ENCODE results near the gene USP10. TPM values are rescaled to one million over a fixed set of nuclear protein-coding genes. Genes with fewer than 3 reads are reported as not detected.
"Not testable (repeated sequence)": the region's sequence is repeated elsewhere in the genome, so short reads cannot be mapped to it uniquely, and the experiment has no call there.

Gene USP10
- total RNA-seq, 1 experiment from 2014 or later, result 51.1 TPM

DNA sequence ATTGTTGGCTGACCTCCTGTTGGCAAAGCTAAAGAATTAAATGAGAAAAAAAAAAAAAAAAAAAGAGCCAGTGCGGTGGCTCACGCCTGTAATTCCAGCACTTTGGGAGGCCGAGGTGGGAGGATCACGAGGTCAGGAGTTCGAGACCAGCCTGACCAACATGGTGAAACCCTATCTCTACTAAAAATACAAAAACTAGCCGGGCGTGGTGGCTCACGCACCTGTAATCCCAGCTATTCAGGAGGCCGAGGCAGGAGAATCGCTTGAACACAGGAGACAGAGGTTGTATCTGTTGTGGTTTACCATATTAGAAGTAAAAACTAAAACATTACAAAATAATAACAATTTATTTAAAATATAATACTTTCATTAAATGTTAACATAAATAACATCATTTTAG is 5.9 kb upstream of the USP10 start:
- not testable (repeated sequence) for DNase-seq (ENCODE audit: low read depth)

DNA sequence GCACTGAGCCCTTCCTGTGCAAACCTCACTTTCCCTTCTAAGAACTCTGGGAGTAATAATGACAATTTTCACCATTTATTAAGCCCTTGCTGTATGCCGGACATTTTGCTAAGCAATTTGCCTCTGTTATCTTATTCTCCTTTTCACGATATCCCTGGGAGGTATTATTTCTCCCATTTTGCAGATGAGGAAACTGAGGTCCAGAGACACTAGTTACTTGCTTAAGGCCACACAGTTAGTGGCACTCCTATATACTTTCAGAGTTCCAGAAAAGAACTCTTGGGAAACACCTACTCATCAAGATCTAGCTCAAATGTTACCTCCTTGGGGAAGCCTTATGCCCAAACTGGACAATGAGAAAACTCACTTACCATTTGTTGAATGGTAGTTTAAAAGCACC is 4.8 kb upstream of the USP10 start:
- no peak for DNase-seq (ENCODE audit: low read depth)

DNA sequence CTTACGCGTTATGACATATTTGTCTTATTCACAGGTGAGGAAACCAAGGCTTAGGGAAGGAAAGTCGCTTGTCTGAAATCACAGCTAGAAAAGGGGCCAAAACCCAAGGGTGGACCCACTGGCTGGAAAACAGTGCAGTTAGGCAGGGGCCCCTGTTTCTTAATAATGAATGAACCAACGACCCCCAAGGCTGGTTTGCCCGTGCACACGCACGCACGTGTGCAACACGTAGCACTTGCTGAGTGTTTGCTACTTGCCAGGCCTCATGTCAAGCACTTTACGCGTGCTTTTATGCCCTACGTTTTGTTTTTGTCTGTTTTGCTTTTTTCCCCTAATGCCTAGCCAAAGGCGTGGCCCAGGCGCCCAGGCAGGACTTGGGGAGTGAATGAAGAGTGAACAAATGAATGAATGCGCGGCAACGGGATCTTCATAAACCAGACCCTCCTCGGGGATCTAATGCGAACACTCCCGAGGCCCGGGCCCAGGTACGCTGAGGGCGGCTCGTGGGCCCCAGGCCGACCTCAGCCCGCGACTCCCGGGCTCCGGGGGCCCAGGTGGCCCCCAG is 571 bp upstream of the USP10 start:
- no peak for DNase-seq (ENCODE audit: low read depth)

DNA sequence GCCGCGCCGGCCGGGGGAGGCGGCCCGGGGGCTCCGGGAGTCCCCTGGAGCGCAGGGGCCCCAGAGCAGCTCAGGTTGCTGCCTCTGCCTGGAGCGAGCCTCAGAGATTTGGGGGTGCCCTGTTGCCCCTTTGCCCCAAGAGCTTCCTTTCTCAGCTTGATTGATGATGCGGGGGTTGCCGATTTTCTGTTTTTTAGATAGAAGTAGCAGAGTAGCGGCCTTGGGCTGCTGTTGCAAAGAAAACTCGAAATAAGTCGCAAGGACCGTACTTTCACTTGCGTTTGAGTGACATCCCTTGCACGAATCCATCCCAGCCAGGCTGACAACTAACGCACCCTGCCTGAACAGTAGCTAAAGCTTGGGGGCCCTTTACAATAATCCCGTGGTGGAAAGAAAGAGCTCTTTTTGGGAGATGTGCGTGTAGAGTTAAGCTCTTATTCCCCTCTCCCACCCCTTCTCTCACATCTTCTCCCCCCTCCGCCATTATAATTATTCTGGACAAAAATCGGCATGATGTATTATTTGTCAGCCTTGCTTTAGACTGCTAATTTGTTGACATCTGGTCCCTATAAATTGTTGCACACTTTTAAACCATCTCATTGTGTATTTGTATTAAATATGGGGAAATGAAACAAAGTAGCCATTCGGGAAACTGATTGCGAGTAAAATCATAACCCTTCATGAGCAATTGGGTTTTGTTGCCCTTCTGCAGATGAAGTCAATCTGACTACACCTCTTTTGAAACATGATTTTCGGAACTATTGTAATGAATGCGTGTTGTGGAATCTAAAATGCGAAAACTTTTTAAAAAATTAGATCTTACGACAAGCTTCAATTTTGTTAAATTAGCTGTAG is 873 bp downstream of the USP10 start:
- peak; percentile 46 for DNase-seq (ENCODE audit: low read depth)

DNA sequence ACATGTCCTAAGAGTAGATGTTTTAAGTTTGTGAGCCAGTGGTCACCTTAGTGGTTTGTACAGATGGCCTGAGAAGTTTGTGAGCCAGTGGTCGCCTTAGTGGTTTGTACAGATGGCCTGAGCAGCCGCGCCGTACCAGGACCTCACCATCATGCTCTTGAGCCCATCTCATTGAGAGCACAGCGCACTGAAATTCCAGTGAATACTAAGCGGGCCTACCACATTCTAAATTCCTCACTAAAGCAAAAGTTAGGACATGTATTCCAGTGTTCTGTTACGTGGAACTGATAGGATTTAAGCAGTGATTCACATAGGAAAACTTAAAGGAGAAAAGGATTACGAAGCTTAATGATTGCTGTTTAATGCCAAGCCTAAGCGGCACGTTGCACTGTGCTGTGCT is 3.9 kb downstream of the USP10 start:
- no peak for DNase-seq (ENCODE audit: low read depth)

DNA sequence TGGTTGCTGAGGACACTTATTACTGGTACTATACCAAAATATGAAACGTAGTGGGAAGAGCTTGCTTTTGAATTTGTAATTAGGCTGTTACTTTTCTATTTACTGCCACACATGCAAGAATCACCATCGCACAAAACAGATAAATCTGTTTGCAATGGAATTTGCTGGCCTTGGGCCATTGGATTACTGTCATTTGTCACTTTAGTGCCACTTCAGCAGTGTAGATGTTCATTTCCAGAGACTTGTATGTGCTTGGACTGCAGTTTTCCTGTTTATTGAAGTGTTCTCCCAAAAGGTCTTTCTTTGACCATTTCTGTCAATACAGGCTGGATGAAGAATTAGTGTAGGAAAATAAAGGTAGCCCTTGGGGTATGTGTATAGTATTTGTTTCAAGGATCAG is 4.5 kb downstream of the USP10 start:
- no peak for DNase-seq (ENCODE audit: low read depth)

DNA sequence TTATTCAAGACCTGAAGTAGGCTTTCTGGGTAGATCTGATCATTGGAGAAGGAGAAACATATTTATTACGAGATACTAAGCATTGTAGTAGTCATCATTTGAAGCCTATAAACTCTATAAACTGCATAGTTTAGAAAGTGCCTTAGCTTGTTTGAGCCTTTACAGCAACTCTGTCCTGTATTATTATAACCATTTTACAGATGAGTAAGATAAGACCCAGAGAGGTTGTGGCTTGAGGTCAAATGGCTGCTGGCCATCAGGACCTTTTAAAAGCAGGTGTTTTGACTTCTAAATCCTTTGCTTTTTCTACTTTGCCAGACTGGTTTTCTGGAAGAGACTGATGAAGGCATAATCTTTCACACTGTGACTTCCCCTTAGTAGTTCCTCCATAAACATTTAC is 7.1 kb downstream of the USP10 start:
- no peak for DNase-seq (ENCODE audit: low read depth)

DNA sequence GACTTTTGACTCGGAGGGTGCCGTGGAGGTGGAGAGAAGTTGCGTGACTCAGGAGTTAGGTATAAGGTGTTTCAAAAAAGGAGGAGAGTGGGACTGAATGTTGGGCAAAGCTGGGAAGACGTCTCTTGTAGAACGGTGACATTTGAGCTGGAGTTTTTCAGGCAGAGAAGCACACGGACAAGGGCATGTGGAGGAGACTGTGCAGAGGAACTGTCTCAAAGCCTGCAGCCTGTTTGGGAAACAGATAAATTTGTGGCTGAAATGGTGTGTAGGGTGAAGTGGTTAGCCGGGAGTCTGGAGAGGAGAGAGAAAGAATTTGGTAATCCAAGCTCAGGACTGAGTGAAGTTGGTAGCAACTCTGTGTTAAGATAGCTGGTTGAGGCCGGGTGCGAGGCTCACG is 9.8 kb downstream of the USP10 start:
- no peak for DNase-seq (ENCODE audit: low read depth)

DNA sequence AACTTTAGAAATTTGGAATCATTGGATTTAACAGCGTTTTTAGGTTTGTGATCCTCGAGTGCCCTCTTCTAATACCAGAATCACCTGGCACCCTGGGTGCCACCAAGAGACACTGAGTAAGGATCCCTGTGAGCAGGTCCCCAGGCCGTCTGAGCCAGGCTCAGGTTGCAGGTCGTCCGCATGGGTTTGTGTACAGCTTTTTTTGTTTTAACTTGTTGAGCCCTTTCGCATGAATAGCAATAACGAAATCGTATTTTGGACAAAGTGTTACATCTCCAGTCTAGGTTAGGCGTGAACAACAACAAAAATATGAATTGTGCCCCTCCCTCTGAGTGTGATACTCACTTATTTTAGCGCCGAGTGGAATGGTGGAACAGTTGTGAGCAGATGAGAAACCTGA is 10.9 kb downstream of the USP10 start:
- no peak for DNase-seq (ENCODE audit: low read depth)

DNA sequence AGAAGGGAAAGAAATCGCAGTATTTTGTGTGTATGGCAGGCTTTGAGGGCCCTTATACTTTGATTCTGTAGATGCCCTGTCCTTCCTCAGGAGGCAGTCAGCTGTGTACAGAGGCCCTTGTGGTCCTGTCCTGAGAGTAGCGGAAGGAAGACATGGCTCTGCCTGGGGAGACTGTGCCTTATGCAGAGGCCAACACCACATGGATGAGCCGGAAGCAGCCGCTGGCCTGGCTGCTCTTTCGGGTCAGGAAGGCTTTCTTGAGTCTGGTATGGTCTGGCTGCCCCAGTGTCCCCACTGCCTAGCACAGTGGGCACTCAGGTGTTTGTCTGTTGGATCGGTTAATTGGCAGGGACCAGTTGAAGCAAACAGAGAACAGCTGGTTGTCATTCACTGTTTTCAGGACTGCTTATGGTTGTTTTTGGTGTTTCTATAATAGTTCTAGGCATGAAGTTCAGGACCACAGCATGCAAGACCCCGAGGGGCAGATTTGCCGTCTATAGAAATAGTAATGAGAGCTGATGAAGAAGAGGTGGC is 12.4 kb downstream of the USP10 start:
- DNase-seq (ENCODE audit: low read depth), result no peak

DNA sequence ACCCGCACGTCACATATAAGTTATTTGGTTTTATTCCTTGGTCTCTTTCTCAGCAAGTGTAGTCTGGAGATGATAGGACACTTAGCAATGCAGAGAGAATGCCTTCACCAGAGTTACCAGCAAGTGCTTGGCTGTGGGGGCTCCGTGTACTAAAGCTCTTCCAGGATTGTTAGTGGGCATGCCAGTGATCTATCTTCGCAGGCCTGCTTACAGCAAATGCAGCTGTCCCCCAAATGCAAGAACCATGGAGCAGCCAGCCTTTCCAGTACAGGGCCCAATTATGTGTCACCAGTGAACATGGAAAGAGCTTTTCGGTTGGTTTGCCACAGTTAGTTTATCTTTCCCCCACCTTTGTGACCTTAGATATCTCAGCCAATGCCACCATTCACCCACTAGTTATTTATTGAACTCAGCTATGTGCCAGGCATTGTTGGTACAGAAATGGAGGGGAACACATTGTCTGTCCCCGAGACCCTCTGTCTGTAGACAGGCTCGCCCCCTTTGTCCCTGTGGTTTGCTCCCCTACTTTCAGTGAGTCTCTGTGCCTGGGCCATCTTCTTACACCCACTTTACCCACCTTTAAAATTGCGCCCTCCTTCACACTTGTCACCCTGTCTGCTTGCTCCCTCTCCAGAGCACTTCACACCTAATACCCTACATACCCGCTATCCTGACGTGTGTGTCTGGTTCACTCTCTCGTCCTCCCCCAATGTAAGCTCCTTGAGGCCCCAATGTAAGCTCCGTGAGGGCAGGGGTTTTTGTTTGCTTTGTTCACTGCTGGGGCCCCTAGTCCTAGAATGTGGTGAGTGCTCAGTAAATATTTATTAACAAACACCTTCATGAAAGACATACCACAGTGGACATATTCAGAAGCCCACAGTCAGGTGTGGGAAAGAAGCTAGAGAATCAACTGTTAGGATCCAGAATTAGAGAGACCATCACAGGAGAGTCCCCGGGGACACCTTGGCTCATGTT is 13.3 kb downstream of the USP10 start:
- DNase-seq (ENCODE audit: low read depth), result no peak

DNA sequence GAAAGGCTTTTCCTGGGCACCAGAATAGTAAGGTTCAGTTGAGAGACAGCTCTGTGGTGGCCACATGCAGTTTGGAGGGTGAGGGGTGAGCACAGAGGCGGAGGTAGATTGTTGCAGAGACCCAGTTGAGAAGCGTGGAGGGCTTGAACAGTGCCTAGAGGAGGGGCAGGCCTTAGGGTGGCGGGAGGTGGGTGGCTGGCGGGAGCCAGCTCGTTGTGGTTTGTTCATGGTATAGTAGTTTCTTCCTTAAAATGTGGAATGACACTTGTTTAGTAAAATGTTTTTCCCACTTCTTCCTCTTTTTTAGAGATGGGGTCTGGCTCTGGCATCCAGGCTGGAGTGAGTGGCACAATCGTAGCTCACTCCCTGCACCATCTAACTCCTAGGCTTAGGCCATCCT is 14.2 kb downstream of the USP10 start:
- DNase-seq (ENCODE audit: low read depth), result no peak

DNA sequence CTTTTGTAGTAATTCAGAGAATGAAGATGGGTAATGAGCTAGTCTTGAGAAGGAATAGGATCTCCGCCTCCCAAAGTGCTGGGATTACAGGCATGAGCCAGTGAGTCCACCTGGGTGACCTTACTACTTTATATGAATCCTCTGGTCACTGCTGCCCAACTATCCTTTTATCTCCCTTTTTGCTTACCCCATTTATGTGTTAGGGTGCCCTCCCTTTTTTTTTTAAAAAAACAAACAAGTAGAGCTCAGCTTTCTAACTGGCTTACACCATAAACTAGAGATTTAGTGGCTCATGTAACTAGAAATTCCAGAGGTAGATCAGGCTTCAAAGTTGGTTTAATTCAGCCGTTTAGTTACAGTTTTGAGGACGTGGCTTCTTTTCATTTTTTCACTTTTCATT is 15.6 kb downstream of the USP10 start:
- no peak for DNase-seq (ENCODE audit: low read depth)

DNA sequence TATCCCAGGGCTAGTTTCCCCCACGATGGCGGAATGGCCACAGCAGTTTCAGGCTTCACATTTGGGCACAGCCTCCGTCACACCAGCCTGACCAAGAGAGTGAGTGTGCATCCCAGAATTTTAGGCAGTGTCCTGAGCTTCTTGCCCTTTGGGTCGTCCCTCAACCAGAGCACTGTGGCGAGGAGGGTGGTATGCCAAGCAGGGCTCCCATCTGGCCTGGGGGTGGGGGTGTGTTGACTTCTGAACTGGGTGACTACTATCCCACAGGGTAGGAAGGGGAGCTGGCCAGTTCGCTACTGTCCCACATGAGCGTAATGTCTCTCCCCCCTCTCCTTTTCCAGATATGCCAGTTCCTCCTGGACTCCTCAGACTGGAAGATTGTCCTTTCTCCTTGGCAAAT is 16.1 kb downstream of the USP10 start:
- no peak for DNase-seq (ENCODE audit: low read depth)

DNA sequence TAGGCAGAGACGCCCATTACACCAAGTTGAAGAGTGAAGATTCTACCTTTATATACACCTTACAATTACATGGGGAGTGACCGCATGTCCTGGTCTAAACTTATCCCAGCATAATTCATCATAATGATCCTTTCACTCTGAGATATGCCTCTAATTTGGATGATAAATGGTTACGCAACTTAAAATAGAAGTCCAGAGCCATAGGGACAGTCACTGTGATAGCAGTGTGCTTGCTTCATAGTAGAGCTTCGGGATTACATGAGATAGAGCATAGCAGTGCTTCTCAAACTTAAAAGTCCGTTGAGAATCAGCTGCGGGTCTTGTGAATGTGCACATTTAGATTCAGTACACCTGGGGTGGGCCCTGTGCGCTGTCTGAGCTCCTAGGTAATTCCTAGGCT is 16.9 kb downstream of the USP10 start:
- DNase-seq (ENCODE audit: low read depth), result no peak

DNA sequence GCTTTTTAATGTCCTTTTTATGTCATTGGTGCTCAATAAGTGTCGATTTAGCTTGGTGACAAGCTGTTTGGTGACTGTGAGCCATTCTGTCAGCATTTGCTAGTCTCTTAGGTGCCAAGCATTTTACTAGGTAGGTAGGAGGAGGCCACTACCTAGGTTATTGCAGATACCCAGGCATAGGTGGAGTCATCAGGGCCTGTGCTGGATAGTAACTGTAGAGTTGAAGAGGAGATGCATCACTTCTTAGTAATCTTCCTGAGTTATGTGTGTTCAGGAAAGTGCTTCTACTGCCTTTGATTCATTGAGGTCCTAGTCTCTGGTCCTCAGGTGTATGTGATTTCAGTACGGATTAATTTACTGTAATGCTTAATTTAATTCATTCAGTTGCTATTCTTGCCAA is 17.7 kb downstream of the USP10 start:
- DNase-seq (ENCODE audit: low read depth), result no peak

DNA sequence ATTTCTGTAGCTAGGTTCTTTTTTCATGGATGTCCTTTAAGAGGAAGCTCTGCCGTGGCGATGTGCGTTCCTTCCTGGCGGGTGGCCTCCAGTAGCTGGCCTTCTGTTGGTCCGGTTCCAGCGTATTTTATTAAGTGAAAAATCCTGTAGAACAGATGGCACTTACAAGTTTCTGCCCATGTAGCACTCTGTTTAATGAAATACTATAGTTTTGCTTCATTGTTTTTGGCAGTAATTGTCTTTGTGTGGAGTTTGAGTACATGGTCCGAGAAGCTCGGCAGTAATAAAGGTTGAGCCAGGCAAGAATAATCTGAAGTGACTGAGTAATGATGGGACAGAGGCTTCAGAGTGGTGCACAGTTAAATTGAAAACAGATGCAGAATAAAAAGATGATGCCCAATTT is 20.4 kb downstream of the USP10 start:
- no peak for DNase-seq (ENCODE audit: low read depth)

DNA sequence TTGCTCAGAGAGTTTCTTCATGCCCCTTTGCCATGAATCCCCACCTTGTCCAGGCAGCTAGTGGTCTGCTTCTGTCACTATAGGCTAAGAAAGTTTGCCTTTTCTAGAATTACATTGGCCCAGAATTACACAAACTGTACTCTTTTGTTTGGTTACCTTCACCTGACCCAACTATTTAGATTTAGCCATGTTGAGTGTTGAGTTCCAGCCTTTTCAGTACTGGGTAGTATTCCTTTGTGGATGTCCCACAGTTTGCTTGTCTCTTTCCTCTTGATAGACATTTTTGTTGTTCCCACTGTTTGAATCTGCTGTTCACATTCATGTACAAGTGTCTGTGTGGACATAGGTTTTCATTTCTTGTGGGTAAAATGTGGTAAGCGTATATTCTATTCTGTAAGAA is 22.3 kb downstream of the USP10 start:
- no peak for DNase-seq (ENCODE audit: low read depth)

DNA sequence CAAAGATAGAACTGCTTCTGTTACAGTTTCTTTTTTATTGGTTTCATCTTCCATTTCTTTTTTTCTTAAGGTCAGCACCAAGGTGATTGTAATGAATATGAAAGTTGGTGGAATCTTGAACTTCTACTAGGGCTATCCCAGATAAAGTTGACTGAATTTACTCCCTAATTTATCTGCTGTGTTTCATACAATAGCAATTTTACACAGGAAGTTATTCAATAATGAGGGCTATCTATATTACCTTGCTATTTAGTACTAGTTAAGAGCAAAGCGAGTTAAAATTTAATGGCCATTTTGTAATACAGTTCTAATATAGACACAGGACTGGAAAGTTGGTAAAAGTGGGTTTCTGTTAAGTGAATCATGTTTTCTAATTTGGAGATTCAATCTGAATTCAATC is 24.1 kb downstream of the USP10 start:
- DNase-seq (ENCODE audit: low read depth), result no peak

DNA sequence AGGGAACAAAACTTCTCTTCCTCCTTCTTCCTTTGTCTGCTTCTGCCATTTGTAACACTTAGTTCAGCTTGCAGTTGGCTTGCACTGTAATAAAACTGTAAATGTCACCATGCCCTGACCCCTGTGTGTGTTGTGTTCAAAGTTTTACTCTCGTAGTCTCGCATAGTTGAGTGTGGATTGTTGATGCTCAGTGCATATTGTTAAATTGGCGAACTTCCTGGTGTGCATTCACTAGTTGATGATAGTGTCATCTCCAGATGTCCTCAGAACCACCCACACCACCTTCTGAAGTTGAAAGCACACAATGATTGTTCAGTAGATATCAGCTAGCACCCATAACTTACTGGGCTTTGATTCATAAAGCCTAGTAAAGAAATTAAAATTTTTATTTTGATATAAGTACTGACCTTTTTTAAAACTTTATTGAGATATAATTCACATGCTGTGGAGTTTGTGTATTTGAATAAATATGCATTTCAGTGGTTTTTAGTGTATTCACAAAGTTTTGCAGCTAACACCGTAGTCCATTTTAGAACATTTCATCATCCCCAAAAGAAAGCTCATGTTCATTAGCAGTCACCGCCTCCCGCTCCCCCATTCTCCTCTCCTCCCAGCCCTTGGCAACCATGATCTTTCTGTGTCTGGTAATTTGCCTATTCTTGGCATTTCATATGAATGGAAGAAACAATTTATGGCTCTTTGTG is 25.0 kb downstream of the USP10 start:
- DNase-seq (ENCODE audit: low read depth), result peak; percentile 60

DNA sequence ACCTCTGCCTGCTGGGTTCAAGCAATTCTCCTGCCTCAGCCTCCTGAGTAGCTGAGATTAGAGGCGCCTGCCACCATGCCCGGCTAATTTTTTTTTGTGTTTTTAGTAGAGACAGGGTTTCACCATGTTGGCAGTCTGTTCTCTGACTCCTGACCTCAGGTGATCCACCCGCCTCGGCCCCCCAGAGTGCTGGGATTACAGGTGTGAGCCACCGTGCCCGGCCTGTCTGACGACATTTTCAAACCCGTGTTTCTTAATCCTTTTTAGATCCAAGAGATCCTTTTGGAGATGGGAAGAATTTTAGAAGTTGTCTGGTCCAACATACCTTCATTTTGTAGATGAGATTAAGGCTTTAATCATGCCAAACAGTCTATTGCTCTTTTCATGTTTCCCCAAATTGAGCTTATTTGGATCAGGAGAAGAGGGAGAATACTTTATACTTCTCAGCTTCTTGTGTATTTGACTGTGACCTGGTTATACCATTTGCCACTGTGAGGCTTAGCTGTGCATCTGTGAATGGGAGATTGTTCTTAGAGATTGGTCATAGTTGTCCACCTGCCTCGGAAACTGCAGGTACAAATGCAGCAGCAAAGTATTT is 25.8 kb downstream of the USP10 start:
- DNase-seq (ENCODE audit: low read depth), result no peak
